Fibroblast of lung (primary cell): ENCODE measurements around the gene IL31. TPM values are rescaled to one million over a fixed set of nuclear protein-coding genes. Genes with fewer than 3 reads are reported as not detected.

Experiments
- DNase-seq, 2 donors: peaks; one replicate each; pipeline versions ENCODE4 v3.0.0 to v3.0.0-alpha.2; 2010; ENCODE audit warnings: low read depth in 2 of 2
- H2AFZ ChIP-seq: 2 replicates; pipeline ENCODE4 v1.5.1; 2012; ENCODE audit warnings: low read length, control low read depth, inconsistent platforms
- H3K27ac ChIP-seq: 2 replicates; pipeline ENCODE4 v1.5.1; 2011; ENCODE audit warnings: low read length, control low read depth; ENCODE audit not compliant: insufficient read depth
- H3K27me3 ChIP-seq: 2 replicates; pipeline ENCODE4 v1.5.1; 2011; ENCODE audit warnings: mild to moderate bottlenecking, low read length; ENCODE audit not compliant: control insufficient read depth, insufficient read depth
- H3K36me3 ChIP-seq: 2 replicates; pipeline ENCODE4 v1.5.1; 2011; ENCODE audit warnings: low read length; ENCODE audit not compliant: control insufficient read depth, insufficient read depth
- H3K4me1 ChIP-seq: 2 replicates; pipeline ENCODE4 v1.5.1; 2011; ENCODE audit warnings: low read length; ENCODE audit not compliant: control insufficient read depth, insufficient read depth; ENCODE audit errors: extremely low read depth
- H3K4me2 ChIP-seq: 2 replicates; pipeline ENCODE4 v1.5.1; 2011; ENCODE audit warnings: low read length, control low read depth; ENCODE audit not compliant: insufficient read depth; ENCODE audit errors: extremely low read depth
- H3K4me3 ChIP-seq, 4 experiments: fragments of 200-600 bp in 1 of 4; sonication (generic) in 1 of 4; replicated peaks in 1 of 4; 2 replicates each; pipeline ENCODE4 v1.5.1; 2011 to 2016; ENCODE audit warnings: low read length in 4 of 4, low read depth in 3 of 4, mild to moderate bottlenecking in 3 of 4, control low read depth in 2 of 4, inconsistent platforms in 1 of 4, mixed read lengths in 1 of 4; ENCODE audit not compliant: insufficient read depth in 1 of 4; ENCODE audit errors: control extremely low read depth in 1 of 4
- H3K79me2 ChIP-seq: 2 replicates; pipeline ENCODE4 v1.5.1; 2012; ENCODE audit warnings: mild to moderate bottlenecking, low read length, inconsistent platforms; ENCODE audit not compliant: control insufficient read depth, insufficient read depth
- H3K9ac ChIP-seq: 2 replicates; pipeline ENCODE4 v1.5.1; 2011; ENCODE audit warnings: mild to moderate bottlenecking, low read length, control low read depth; ENCODE audit not compliant: insufficient read depth
- H3K9me3 ChIP-seq: 2 replicates; pipeline ENCODE4 v1.5.1; 2012; ENCODE audit warnings: low read depth, low read length; ENCODE audit not compliant: control insufficient read depth, insufficient read depth
- H4K20me1 ChIP-seq: 2 replicates; pipeline ENCODE4 v1.5.1; 2011; ENCODE audit warnings: low read length; ENCODE audit not compliant: control insufficient read depth, insufficient read depth; ENCODE audit errors: extremely low read depth
- CTCF ChIP-seq, 2 donors: IDR thresholded peaks in 1 of 2; conservative IDR thresholded peaks in 1 of 2; 1 replicate in 1 of 2; 2 replicates in 1 of 2; pipeline ENCODE4 v1.5.1; 2011 to 2012; ENCODE audit warnings: low read length in 2 of 2, control low read depth in 1 of 2, inconsistent platforms in 1 of 2, low read depth in 1 of 2, mild to moderate bottlenecking in 1 of 2
- EZH2 ChIP-seq: IDR thresholded peaks from 2 replicates; pipeline ENCODE4 v1.5.1; 2012; ENCODE audit warnings: low read length, control low read depth, mild to moderate bottlenecking; ENCODE audit errors: missing control alignments
- polyA plus RNA-seq, 2 donors: library from polyadenylated mRNA; depleted of rRNA in 1 of 2; stranded (reverse) in 1 of 2; unstranded in 1 of 2; fragments of >200 nt; gene quantifications; 2 replicates each; pipeline ENCODE4 v1.2.1, GENCODE V29; 2011 to 2012; ENCODE audit warnings: missing spikeins in 1 of 2
- total RNA-seq: library from RNA; depleted of rRNA; stranded (reverse); fragments of >200 nt; gene quantifications from 2 replicates; pipeline ENCODE4 v1.2.1, GENCODE V29; 2014

IL31 gene
- total and polyA plus RNA-seq, 2 donors (not counting 1 experiment from before 2014, with no cell fraction given): not detected

- H3K79me2 ChIP-seq: no peaks in the 10 kb centered on the region
- H3K4me1 ChIP-seq: no peaks in the 10 kb centered on the region
- no peak overlapping the region for H3K9ac ChIP-seq
- no peak overlapping the region for H3K27ac ChIP-seq
- H3K4me2 ChIP-seq: no peak overlapping the region
- no peak overlapping the region for H2AFZ ChIP-seq
- TF ChIP-seq EZH2 (no peak), CTCF (conservative IDR thresholded peaks at IDR 0.05 in 1 of 2, IDR thresholded peaks at IDR 0.05 in 1 of 2; ENCODE audit: low read depth in 1 of 2, low read length in 2 of 2) (no peak)
- H3K4me3 ChIP-seq: no peak overlapping the region
- no peak for DNase-seq
- no peaks in the 10 kb centered on the region for H3K36me3 ChIP-seq
- no peaks in the 10 kb centered on the region for H3K9me3 ChIP-seq
- no peaks in the 10 kb centered on the region for H4K20me1 ChIP-seq
- H3K27me3 ChIP-seq: no peaks in the 10 kb centered on the region
Observed at GRCh38 chr12:122189626-122190475, 15.8 kb upstream of the IL31 start.

GRCh38 chr12:122187466-122187865 is 13.4 kb upstream of the IL31 start:
- Histone ChIP-seq H3K4me2 (no peak overlapping the region), H2AFZ (no peak overlapping the region), H4K20me1 (no peaks in the 10 kb centered on the region), H3K4me1 (no peaks in the 10 kb centered on the region), H3K27ac (no peak overlapping the region), H3K79me2 (no peaks in the 10 kb centered on the region), H3K36me3 (no peaks in the 10 kb centered on the region), H3K9ac (no peak overlapping the region), H3K27me3 (no peaks in the 10 kb centered on the region), H3K9me3 (no peaks in the 10 kb centered on the region), H3K4me3 (no peak overlapping the region)
- no peak for DNase-seq
- TF ChIP-seq EZH2: no peak
- no peak for TF ChIP-seq CTCF (conservative IDR thresholded peaks at IDR 0.05 in 1 of 2, IDR thresholded peaks at IDR 0.05 in 1 of 2; ENCODE audit: low read depth in 1 of 2, low read length in 2 of 2)

- Histone ChIP-seq H3K79me2 (no peaks in the 10 kb centered on the region), H3K27me3 (no peaks in the 10 kb centered on the region), H3K27ac (no peak overlapping the region), H3K9me3 (no peaks in the 10 kb centered on the region), H4K20me1 (no peaks in the 10 kb centered on the region), H3K9ac (no peak overlapping the region), H3K4me2 (no peak overlapping the region), H3K36me3 (no peaks in the 10 kb centered on the region), H3K4me3 (no peak overlapping the region), H2AFZ (no peak overlapping the region), H3K4me1 (peaks cover 2% of the 10 kb centered on the region)
- no peak for DNase-seq
- no peak for TF ChIP-seq CTCF (conservative IDR thresholded peaks at IDR 0.05 in 1 of 2, IDR thresholded peaks at IDR 0.05 in 1 of 2; ENCODE audit: low read depth in 1 of 2, low read length in 2 of 2)
- no peak for TF ChIP-seq EZH2
Observed at GRCh38 chr12:122185494-122186082, 11.6 kb upstream of the IL31 start.
